Loucy (cell line): ENCODE results near the gene FA2H.

Experiments used
- EZH2phosphoT487 ChIP-seq: fragments of 200-600 bp; IDR thresholded peaks from 2 replicates; pipeline ENCODE4 v1.6.1; 2018; ENCODE audit warnings: antibody characterized with exemption, mild to moderate bottlenecking, moderate library complexity, borderline replicate concordance
- TF ChIP-seq, protein P1 (sequence below): fragments of 200-600 bp; sonication (generic); conservative IDR thresholded peaks from 2 replicates; pipeline ENCODE4 v1.5.1; 2014; ENCODE audit warnings: mild to moderate bottlenecking, antibody characterized with exemption, low read length

DNA sequence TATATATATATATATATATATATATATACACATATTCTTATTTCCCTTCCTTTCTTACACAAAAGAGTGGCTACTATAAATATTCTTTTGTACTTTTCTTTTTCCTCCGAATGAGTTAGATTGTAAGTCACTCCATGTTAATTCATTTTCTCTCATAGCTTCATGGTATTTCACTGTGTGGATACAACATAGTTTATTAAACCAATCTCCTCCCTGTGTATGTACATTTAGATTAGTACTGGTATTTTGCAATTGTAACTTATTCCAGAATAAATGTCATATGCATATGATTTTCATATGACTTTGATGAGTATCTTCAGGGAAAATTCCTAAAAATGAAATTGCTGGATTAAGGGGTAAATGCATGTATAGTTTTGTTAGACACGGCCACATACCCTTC is 20.0 kb upstream of the FA2H start:
- TF ChIP-seq EZH2phosphoT487, result no peak
- TF ChIP-seq, protein P1, sequence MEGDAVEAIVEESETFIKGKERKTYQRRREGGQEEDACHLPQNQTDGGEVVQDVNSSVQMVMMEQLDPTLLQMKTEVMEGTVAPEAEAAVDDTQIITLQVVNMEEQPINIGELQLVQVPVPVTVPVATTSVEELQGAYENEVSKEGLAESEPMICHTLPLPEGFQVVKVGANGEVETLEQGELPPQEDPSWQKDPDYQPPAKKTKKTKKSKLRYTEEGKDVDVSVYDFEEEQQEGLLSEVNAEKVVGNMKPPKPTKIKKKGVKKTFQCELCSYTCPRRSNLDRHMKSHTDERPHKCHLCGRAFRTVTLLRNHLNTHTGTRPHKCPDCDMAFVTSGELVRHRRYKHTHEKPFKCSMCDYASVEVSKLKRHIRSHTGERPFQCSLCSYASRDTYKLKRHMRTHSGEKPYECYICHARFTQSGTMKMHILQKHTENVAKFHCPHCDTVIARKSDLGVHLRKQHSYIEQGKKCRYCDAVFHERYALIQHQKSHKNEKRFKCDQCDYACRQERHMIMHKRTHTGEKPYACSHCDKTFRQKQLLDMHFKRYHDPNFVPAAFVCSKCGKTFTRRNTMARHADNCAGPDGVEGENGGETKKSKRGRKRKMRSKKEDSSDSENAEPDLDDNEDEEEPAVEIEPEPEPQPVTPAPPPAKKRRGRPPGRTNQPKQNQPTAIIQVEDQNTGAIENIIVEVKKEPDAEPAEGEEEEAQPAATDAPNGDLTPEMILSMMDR, result no peak
